Measurements from ENCODE around the gene IFNL2.

Gene IFNL2

DNA sequence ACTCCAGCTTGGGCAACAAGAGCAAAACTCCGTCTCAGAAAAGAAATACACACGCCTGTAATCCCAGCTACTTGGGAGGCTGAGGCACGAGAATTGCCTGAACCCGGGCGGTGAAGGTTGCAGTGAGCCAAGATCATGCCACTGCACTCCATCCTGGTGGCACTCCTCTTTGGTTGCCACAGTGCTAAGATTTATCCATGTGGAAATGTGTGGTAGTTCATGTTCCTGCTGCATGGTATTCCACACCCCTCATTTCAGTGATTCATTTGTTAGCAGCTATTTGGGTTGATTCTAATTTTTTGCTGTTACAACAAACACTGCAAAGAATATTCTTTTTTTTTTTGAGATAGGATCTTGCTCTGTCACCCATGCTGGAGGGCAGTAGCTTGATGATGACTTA lies 35.5 kb upstream of the IFNL2 start:
- H3K56ac ChIP-seq (ENCODE audit: low read length): no peak overlapping the region
- no peak overlapping the region for H2BK5ac ChIP-seq (ENCODE audit: low read length)
- no peak overlapping the region for H4K8ac ChIP-seq (ENCODE audit: low read depth, low read length)
- no peaks in the 10 kb centered on the region for H3K4me1 ChIP-seq (ENCODE audit: control insufficient read depth, low read depth, low read length)
- no peaks in the 10 kb centered on the region for H3K36me3 ChIP-seq (ENCODE audit: control insufficient read depth, insufficient read depth, low read length)
- no peak overlapping the region for H3K18ac ChIP-seq (ENCODE audit: low read length)
- DNase-seq: no peak
- no peak overlapping the region for H3K9ac ChIP-seq (ENCODE audit: low read length)
- no peak overlapping the region for H2BK120ac ChIP-seq (ENCODE audit: low read depth, low read length)
- H3K4me3 ChIP-seq (ENCODE audit: low read length): no peak overlapping the region
- H3K27ac ChIP-seq (ENCODE audit: low read depth, low read length): no peak overlapping the region
- no peaks in the 10 kb centered on the region for H3K27me3 ChIP-seq (ENCODE audit: insufficient read depth, low read length, poor library complexity)
- no peak overlapping the region for H3K23ac ChIP-seq (ENCODE audit: low read length)
- H3K79me1 ChIP-seq (ENCODE audit: low read length): no peaks in the 10 kb centered on the region
- no peak overlapping the region for H2BK15ac ChIP-seq (replicated peaks; ENCODE audit: low read depth)
- H4K5ac ChIP-seq (ENCODE audit: low read length): no peak overlapping the region
- H2AK5ac ChIP-seq (ENCODE audit: low read length): no peak overlapping the region
- H3K4me2 ChIP-seq (ENCODE audit: low read length): no peak overlapping the region
- no peak overlapping the region for H3K4ac ChIP-seq (ENCODE audit: low read depth, low read length)
- no CpG with 5 or more reads among the region's 5 CpGs for WGBS (ENCODE audit: extremely low coverage, insufficient coverage, low lambda C conversion rate)
- no peaks in the 10 kb centered on the region for H3K79me2 ChIP-seq (ENCODE audit: control insufficient read depth, insufficient read depth, low read length)

- Histone ChIP-seq H3K4me2 (ENCODE audit: low read length) (no peak overlapping the region), H4K8ac (ENCODE audit: low read depth, low read length) (no peak overlapping the region), H3K36me3 (ENCODE audit: control insufficient read depth, insufficient read depth, low read length) (no peaks in the 10 kb centered on the region), H3K27ac (ENCODE audit: low read depth, low read length) (no peak overlapping the region), H3K9ac (ENCODE audit: low read length) (no peak overlapping the region), H2BK15ac (replicated peaks; ENCODE audit: low read depth) (no peak overlapping the region), H3K56ac (ENCODE audit: low read length) (no peak overlapping the region), H3K4me1 (ENCODE audit: control insufficient read depth, low read depth, low read length) (no peaks in the 10 kb centered on the region), H3K79me1 (ENCODE audit: low read length) (no peaks in the 10 kb centered on the region), H2BK120ac (ENCODE audit: low read depth, low read length) (no peak overlapping the region), H3K4ac (ENCODE audit: low read depth, low read length) (no peak overlapping the region), H4K5ac (ENCODE audit: low read length) (no peak overlapping the region), H3K27me3 (ENCODE audit: insufficient read depth, low read length, poor library complexity) (no peaks in the 10 kb centered on the region), H2AK5ac (ENCODE audit: low read length) (no peak overlapping the region), H3K23ac (ENCODE audit: low read length) (no peak overlapping the region), H3K18ac (ENCODE audit: low read length) (no peak overlapping the region), H3K79me2 (ENCODE audit: control insufficient read depth, insufficient read depth, low read length) (no peaks in the 10 kb centered on the region), H3K4me3 (ENCODE audit: low read length) (no peak overlapping the region), H2BK5ac (ENCODE audit: low read length) (no peak overlapping the region)
- no peak for DNase-seq
- WGBS (ENCODE audit: extremely low coverage, insufficient coverage, low lambda C conversion rate): no CpG with 5 or more reads among the region's 12 CpGs
These were observed 31.7 kb upstream of the IFNL2 start for GRCh38 chr19:39236527-39236926.

- Histone ChIP-seq H3K27me3 (ENCODE audit: insufficient read depth, low read length, poor library complexity) (no peaks in the 10 kb centered on the region), H2AK5ac (ENCODE audit: low read length) (no peak overlapping the region), H3K36me3 (ENCODE audit: control insufficient read depth, insufficient read depth, low read length) (no peaks in the 10 kb centered on the region), H3K4me3 (ENCODE audit: low read length) (no peak overlapping the region), H3K18ac (ENCODE audit: low read length) (no peak overlapping the region), H3K4me2 (ENCODE audit: low read length) (no peak overlapping the region), H3K56ac (ENCODE audit: low read length) (no peak overlapping the region), H3K27ac (ENCODE audit: low read depth, low read length) (no peak overlapping the region), H3K79me2 (ENCODE audit: control insufficient read depth, insufficient read depth, low read length) (no peaks in the 10 kb centered on the region), H4K8ac (ENCODE audit: low read depth, low read length) (no peak overlapping the region), H2BK5ac (ENCODE audit: low read length) (no peak overlapping the region), H3K4ac (ENCODE audit: low read depth, low read length) (no peak overlapping the region), H4K5ac (ENCODE audit: low read length) (no peak overlapping the region), H2BK15ac (replicated peaks; ENCODE audit: low read depth) (no peak overlapping the region), H3K79me1 (ENCODE audit: low read length) (no peaks in the 10 kb centered on the region), H3K23ac (ENCODE audit: low read length) (no peak overlapping the region), H2BK120ac (ENCODE audit: low read depth, low read length) (no peak overlapping the region), H3K9ac (ENCODE audit: low read length) (no peak overlapping the region), H3K4me1 (ENCODE audit: control insufficient read depth, low read depth, low read length) (no peaks in the 10 kb centered on the region)
- peak; percentile 41 for DNase-seq
- WGBS (ENCODE audit: extremely low coverage, insufficient coverage, low lambda C conversion rate): no CpG with 5 or more reads among the region's 22 CpGs
These were observed 30.7 kb upstream of the IFNL2 start for GRCh38 chr19:39237200-39238184.

GRCh38 chr19:39238209-39238608 lies 30.0 kb upstream of the IFNL2 start:
- Histone ChIP-seq H4K5ac (ENCODE audit: low read length) (no peak overlapping the region), H3K23ac (ENCODE audit: low read length) (no peak overlapping the region), H3K56ac (ENCODE audit: low read length) (no peak overlapping the region), H3K27me3 (ENCODE audit: insufficient read depth, low read length, poor library complexity) (no peaks in the 10 kb centered on the region), H2BK15ac (replicated peaks; ENCODE audit: low read depth) (no peak overlapping the region), H3K4me3 (ENCODE audit: low read length) (no peak overlapping the region), H2BK120ac (ENCODE audit: low read depth, low read length) (no peak overlapping the region), H3K4me1 (ENCODE audit: control insufficient read depth, low read depth, low read length) (no peaks in the 10 kb centered on the region), H3K9ac (ENCODE audit: low read length) (no peak overlapping the region), H3K18ac (ENCODE audit: low read length) (no peak overlapping the region), H3K79me1 (ENCODE audit: low read length) (no peaks in the 10 kb centered on the region), H2AK5ac (ENCODE audit: low read length) (no peak overlapping the region), H3K4me2 (ENCODE audit: low read length) (no peak overlapping the region), H3K79me2 (ENCODE audit: control insufficient read depth, insufficient read depth, low read length) (no peaks in the 10 kb centered on the region), H2BK5ac (ENCODE audit: low read length) (no peak overlapping the region), H4K8ac (ENCODE audit: low read depth, low read length) (no peak overlapping the region), H3K27ac (ENCODE audit: low read depth, low read length) (no peak overlapping the region), H3K36me3 (ENCODE audit: control insufficient read depth, insufficient read depth, low read length) (no peaks in the 10 kb centered on the region), H3K4ac (ENCODE audit: low read depth, low read length) (no peak overlapping the region)
- no CpG with 5 or more reads among the region's 6 CpGs for WGBS (ENCODE audit: extremely low coverage, insufficient coverage, low lambda C conversion rate)
- no peak for DNase-seq

DNA sequence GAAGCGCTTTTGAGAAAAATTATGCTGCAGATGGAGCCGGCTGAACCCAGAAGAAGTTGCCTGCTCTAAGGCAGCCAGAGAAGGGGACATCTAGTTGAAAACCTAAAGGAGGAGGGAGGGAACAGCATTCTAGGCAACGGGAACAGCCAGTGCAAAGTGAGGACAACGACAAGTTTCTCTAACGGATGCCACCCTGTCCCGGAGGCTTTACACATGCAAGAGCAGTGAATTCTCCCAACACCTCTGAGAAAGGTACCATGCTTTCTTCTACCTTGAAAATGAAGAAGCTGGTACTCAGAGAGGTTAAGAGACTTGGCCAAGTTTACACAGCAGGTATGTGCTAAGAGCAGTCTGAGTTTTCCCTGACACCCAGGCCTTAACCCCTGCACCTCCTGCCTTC lies 29.3 kb upstream of the IFNL2 start:
- Histone ChIP-seq H3K23ac (ENCODE audit: low read length) (no peak overlapping the region), H3K27me3 (ENCODE audit: insufficient read depth, low read length, poor library complexity) (no peaks in the 10 kb centered on the region)
- no CpG with 5 or more reads among the region's 6 CpGs for WGBS (ENCODE audit: extremely low coverage, insufficient coverage, low lambda C conversion rate)

More for the DNA sequence above, 29.3 kb upstream of the IFNL2 start:
- DNase-seq: no peak
- Histone ChIP-seq H4K8ac (ENCODE audit: low read depth, low read length) (no peak overlapping the region), H3K79me1 (ENCODE audit: low read length) (no peaks in the 10 kb centered on the region), H2AK5ac (ENCODE audit: low read length) (no peak overlapping the region), H3K4me1 (ENCODE audit: control insufficient read depth, low read depth, low read length) (no peaks in the 10 kb centered on the region), H3K79me2 (ENCODE audit: control insufficient read depth, insufficient read depth, low read length) (no peaks in the 10 kb centered on the region), H2BK15ac (replicated peaks; ENCODE audit: low read depth) (no peak overlapping the region), H2BK5ac (ENCODE audit: low read length) (no peak overlapping the region), H4K5ac (ENCODE audit: low read length) (no peak overlapping the region), H3K18ac (ENCODE audit: low read length) (no peak overlapping the region), H3K56ac (ENCODE audit: low read length) (no peak overlapping the region), H3K4ac (ENCODE audit: low read depth, low read length) (no peak overlapping the region), H3K36me3 (ENCODE audit: control insufficient read depth, insufficient read depth, low read length) (no peaks in the 10 kb centered on the region), H3K4me3 (ENCODE audit: low read length) (no peak overlapping the region), H3K4me2 (ENCODE audit: low read length) (no peak overlapping the region), H3K27ac (ENCODE audit: low read depth, low read length) (no peak overlapping the region), H2BK120ac (ENCODE audit: low read depth, low read length) (no peak overlapping the region), H3K9ac (ENCODE audit: low read length) (no peak overlapping the region)

All from mesendoderm (in vitro differentiated cells).